GM12892 (cell line): ENCODE measurements around the gene ADAMTS2.

Experiments
- POLR2A ChIP-seq: IDR thresholded peaks from 2 replicates; pipeline ENCODE4 v1.6.1; 2011; ENCODE audit warnings: low read depth, low read length, control low read depth
- POLR2AphosphoS5 ChIP-seq: IDR thresholded peaks from 2 replicates; pipeline ENCODE4 v1.6.1; 2011; ENCODE audit warnings: low read depth, low read length, control low read depth
- TAF1 ChIP-seq: IDR thresholded peaks from 2 replicates; pipeline ENCODE4 v1.6.1; 2011; ENCODE audit warnings: low read depth, mild to moderate bottlenecking, control low read depth, low read length, borderline replicate concordance

- TF ChIP-seq POLR2AphosphoS5 (no peak), TAF1 (no peak), POLR2A (no peak)
Measured at GRCh38 chr5:179310439-179311090, 34.7 kb downstream of the ADAMTS2 start.
